Peyer's patch (tissue), 4 donors: ENCODE results near the gene MBTPS2.

Experiments used
- POLR2A ChIP-seq, 2 donors: fragments of 450-650 bp; IDR thresholded peaks; one replicate each; pipeline ENCODE4 v1.5.1; 2017; ENCODE audit warnings: antibody characterized with exemption in 2 of 2, mild to moderate bottlenecking in 2 of 2, moderate library complexity in 2 of 2
- TF ChIP-seq, protein P1 (sequence below), 6 experiments: fragments of 450-650 bp in 4 of 6; fragments of 200-600 bp in 2 of 6; sonication (generic) in 1 of 6; IDR thresholded peaks; one replicate each; pipeline ENCODE4 v1.5.1; 2017 to 2019; ENCODE audit warnings: antibody characterized with exemption in 6 of 6, mild to moderate bottlenecking in 3 of 6, moderate library complexity in 1 of 6

DNA sequence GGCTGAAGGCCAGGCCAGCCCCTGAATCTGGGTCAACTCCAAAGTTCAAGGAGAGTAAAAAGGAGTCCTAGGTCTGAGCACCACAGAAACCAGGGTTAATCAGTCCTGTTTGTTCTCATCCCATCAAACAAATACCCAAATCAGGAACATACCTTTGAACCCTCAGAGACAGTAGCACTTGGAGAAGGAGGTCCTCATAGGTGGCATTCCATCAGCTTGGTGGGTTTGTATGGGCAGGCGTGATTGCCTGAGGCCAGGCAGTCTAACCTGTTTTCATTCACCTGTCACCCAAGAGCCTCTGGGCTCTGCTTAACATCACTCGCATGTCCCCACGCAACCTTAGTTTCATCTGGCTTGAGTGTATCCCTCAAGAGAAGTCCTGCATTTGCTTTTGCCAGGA lies 17.5 kb upstream of the MBTPS2 start:
- TF ChIP-seq POLR2A (IDR thresholded peaks at IDR 0.05): no peak
- TF ChIP-seq, protein P1, sequence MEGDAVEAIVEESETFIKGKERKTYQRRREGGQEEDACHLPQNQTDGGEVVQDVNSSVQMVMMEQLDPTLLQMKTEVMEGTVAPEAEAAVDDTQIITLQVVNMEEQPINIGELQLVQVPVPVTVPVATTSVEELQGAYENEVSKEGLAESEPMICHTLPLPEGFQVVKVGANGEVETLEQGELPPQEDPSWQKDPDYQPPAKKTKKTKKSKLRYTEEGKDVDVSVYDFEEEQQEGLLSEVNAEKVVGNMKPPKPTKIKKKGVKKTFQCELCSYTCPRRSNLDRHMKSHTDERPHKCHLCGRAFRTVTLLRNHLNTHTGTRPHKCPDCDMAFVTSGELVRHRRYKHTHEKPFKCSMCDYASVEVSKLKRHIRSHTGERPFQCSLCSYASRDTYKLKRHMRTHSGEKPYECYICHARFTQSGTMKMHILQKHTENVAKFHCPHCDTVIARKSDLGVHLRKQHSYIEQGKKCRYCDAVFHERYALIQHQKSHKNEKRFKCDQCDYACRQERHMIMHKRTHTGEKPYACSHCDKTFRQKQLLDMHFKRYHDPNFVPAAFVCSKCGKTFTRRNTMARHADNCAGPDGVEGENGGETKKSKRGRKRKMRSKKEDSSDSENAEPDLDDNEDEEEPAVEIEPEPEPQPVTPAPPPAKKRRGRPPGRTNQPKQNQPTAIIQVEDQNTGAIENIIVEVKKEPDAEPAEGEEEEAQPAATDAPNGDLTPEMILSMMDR (IDR thresholded peaks at IDR 0.05): no peak
